ENCODE data around the gene LBX2.

The LBX2 gene

DNA sequence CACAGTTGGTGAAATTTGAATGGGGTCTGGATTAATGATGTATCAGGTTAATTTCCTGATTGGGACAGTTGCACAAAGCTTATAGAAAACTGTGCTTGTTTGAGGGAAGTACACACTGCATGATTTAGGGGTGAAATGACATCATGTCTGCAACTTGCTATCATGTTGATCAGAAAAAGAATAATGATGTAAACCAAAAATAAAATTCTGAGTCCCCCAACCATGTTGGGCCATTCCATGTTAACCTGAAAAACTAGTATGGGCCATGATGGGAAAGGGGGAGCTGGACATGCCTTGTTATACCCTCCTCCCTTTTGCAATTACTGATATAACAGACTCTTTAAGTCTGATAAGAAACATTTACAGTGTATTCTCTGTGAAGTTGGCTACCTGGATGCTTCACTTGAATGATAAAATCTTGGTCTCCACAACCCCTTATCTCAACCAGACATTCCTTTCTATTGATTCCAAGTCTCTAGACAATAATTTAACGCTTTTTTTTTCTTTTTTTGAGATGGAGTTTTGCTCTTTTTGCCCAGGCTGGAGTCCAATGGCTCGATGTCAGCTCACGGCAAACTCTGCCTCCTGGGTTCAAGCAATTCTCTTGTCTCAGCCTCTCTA, 48.7 kb downstream of the LBX2 start:
- no peak for DNase-seq

DNA sequence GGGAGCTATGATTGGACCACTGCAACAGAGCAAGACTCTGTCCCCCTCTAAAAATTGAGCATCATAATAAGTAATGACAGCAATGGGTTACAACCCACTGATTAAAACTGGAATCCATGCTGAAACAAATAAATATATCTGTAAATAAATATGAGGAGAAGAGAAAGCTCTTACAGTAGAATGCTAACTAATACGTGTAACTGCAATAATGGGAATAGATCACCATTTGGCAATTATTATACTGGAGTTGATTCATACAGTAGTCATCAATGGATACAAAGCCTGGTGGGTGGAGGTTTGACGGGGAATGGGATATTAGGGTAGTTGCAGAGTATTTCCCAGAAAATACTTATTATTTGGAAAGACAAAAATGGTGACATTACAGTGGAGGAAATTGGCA, 50.6 kb downstream of the LBX2 start:
- DNase-seq: no peak
